Activated CD4-positive, CD25-positive, alpha-beta regulatory T cell treated with anti-CD3 and anti-CD28 coated beads, Interleukin-2, amount 50 U/mL, for 16 hours (primary cell): Measurements from ENCODE around the gene MIEN1.
"Not testable (repeated sequence)": the region's sequence is repeated elsewhere in the genome, so short reads cannot be mapped to it uniquely, and the experiment has no call there.

Source experiments
- DNase-seq: peaks from one replicate; pipeline ENCODE4 v3.0.0-alpha.2; 2020; ENCODE audit warnings: low read depth, low spot score

The MIEN1 gene

GRCh38 chr17:39755554-39756379, 25.4 kb upstream of the MIEN1 start:
- no peak for DNase-seq

- no peak for DNase-seq
Measured at GRCh38 chr17:39754958-39755553, 24.7 kb upstream of the MIEN1 start.

- peak; percentile 91 for DNase-seq
Measured at GRCh38 chr17:39754161-39754957, 24.0 kb upstream of the MIEN1 start.

- DNase-seq: peak; percentile 46
Measured at GRCh38 chr17:39753514-39754160, 23.3 kb upstream of the MIEN1 start.

- DNase-seq: no peak
Measured at GRCh38 chr17:39752241-39752881, 22.0 kb upstream of the MIEN1 start.

- DNase-seq: no peak
Measured at GRCh38 chr17:39751637-39752036, 21.3 kb upstream of the MIEN1 start.

- no peak for DNase-seq
Measured at GRCh38 chr17:39751016-39751543, 20.7 kb upstream of the MIEN1 start.

GRCh38 chr17:39750131-39751015, 20.0 kb upstream of the MIEN1 start:
- DNase-seq: no peak

- not testable (repeated sequence) for DNase-seq
Measured at GRCh38 chr17:39748444-39749034, 18.2 kb upstream of the MIEN1 start.

GRCh38 chr17:39747745-39748144, 17.4 kb upstream of the MIEN1 start:
- no peak for DNase-seq

- DNase-seq: no peak
Measured at GRCh38 chr17:39746145-39746461, 15.8 kb upstream of the MIEN1 start.

GRCh38 chr17:39745335-39746144, 15.2 kb upstream of the MIEN1 start:
- no peak for DNase-seq

GRCh38 chr17:39744836-39745215, 14.5 kb upstream of the MIEN1 start:
- no peak for DNase-seq

- DNase-seq: no peak
Measured at GRCh38 chr17:39744075-39744835, 13.9 kb upstream of the MIEN1 start.

GRCh38 chr17:39742856-39743436, 12.6 kb upstream of the MIEN1 start:
- no peak for DNase-seq

- DNase-seq: no peak
Measured at GRCh38 chr17:39742126-39742855, 12.0 kb upstream of the MIEN1 start.
